NB4 (cell line): ENCODE measurements around the gene CLK1.
A peak's percentile ranks its signal among the peaks of the same experiment; 100 is the strongest.

Source experiments
- DNase-seq: peaks from one replicate; pipeline ENCODE4 v3.0.0; 2010; ENCODE audit warnings: low read depth
- H3K4me3 ChIP-seq: one replicate; pipeline ENCODE4 v1.5.1; 2011; ENCODE audit warnings: mild to moderate bottlenecking, low read depth, low read length, moderate library complexity
- MAX ChIP-seq: IDR thresholded peaks from 2 replicates; pipeline ENCODE4 v1.6.1; 2011; ENCODE audit warnings: low read depth, low read length
- MYC ChIP-seq: IDR thresholded peaks from 2 replicates; pipeline ENCODE4 v1.6.1; 2011; ENCODE audit warnings: low read depth, low read length
- POLR2A ChIP-seq: IDR thresholded peaks from 2 replicates; pipeline ENCODE4 v1.6.1; 2011; ENCODE audit warnings: mild to moderate bottlenecking; ENCODE audit not compliant: insufficient read length; ENCODE audit errors: extremely low read depth
- TF ChIP-seq, protein P1 (sequence below): IDR thresholded peaks from one replicate; pipeline ENCODE4 v1.5.1; 2012; ENCODE audit warnings: low read depth, low read length

The CLK1 gene

GRCh38 chr2:200814917-200815316, 49.5 kb downstream of the CLK1 start:
- H3K4me3 ChIP-seq, result peak overlapping the region; percentile 95
- TF ChIP-seq MYC (no peak), MAX (no peak), POLR2A (no peak)
- TF ChIP-seq, protein P1, sequence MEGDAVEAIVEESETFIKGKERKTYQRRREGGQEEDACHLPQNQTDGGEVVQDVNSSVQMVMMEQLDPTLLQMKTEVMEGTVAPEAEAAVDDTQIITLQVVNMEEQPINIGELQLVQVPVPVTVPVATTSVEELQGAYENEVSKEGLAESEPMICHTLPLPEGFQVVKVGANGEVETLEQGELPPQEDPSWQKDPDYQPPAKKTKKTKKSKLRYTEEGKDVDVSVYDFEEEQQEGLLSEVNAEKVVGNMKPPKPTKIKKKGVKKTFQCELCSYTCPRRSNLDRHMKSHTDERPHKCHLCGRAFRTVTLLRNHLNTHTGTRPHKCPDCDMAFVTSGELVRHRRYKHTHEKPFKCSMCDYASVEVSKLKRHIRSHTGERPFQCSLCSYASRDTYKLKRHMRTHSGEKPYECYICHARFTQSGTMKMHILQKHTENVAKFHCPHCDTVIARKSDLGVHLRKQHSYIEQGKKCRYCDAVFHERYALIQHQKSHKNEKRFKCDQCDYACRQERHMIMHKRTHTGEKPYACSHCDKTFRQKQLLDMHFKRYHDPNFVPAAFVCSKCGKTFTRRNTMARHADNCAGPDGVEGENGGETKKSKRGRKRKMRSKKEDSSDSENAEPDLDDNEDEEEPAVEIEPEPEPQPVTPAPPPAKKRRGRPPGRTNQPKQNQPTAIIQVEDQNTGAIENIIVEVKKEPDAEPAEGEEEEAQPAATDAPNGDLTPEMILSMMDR, result no peak
- peak; percentile 47 for DNase-seq

GRCh38 chr2:200814276-200814815, 50.1 kb downstream of the CLK1 start:
- TF ChIP-seq POLR2A (no peak), MYC (no peak), MAX (no peak)
- TF ChIP-seq, protein P1, result no peak
- peak overlapping the region; percentile 95 for H3K4me3 ChIP-seq
- no peak for DNase-seq

- peak; percentile 87 for DNase-seq
- peak overlapping the region; percentile 95 for H3K4me3 ChIP-seq
- TF ChIP-seq MAX (peak; percentile 10; the same call in 1 of the 2 replicates), POLR2A (no peak)
- TF ChIP-seq, protein P1, result peak; percentile 44
Observed at GRCh38 chr2:200812122-200813022, 52.1 kb downstream of the CLK1 start.

DNA sequence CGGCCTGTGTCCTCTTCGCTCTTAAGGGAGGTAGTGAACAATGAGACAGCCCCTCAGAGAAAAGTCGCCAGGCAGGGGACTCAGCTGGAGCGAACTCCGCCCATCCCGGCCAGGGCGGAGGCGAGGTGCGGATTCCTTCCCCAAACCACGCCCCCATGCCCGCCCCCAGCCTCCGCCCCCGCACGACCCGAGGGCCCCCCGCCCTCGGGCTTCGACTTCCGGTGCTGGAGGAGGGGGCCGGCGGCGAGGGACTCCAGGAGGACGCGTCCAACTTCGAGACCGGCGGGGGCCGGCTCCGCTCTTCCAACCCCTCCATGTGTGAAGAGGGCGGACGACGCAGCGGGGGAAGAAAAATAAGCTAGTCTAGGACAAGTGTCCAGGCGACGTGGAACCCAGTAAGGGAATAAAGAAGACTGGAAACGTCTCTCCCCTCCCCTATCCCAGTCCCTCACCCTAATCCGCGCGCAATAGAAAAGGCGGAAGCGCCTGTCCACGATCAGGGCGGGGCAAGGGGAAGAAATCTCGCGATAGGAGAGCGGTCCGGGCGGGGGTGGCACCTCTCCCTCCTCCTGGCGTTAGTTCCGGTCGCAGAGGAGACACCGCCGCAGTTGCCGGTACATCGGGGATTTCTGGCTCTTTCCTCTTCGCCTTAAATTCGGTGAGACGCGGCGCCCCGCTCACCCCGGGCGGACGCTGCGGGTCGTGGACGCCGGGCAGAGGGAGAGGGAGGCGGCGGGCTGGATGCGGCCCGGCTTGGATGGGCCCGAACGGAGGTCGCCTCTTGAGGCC, 52.9 kb downstream of the CLK1 start, which contains the start of gene BZW1:
BZW1 (plus strand) TSS at position 578 of the 789 bp plus-strand sequence. CDS start 1,308 bp downstream, outside the sequence.
- peak within 1 kb of the TSS; percentile 95 for H3K4me3 ChIP-seq
- no peak; the same call in 1 of the 2 replicates for TF ChIP-seq MAX
- TF ChIP-seq, protein P1, result no peak
- TF ChIP-seq MYC, result peak; percentile 64
- peak; percentile 90 for TF ChIP-seq POLR2A
- peak; percentile 99 for DNase-seq

DNA sequence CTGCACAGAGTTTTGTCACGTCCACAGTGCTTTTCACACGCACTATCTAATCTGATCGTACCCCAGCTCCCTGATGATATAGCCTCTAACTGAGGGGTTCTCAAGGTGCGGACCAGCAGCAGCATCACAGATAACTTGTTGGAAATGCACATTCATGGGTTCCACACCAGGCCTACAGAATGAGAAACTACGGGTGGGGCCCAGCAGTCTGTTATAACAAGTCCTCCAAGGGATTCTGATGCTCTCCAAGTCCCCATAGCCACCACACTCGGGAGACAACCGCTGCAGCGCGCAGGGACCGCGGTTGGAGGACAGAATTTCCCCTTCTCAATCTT, 53.5 kb downstream of the CLK1 start:
- peak overlapping the region; percentile 66 for H3K4me3 ChIP-seq
- no peak for DNase-seq
- TF ChIP-seq, protein P1, result no peak
- no peak for TF ChIP-seq POLR2A
- no peak for TF ChIP-seq MAX
- TF ChIP-seq MYC, result no peak
